Measurements from ENCODE around the gene ATP5MC3. TPM values are rescaled to one million over a fixed set of nuclear protein-coding genes. Genes with fewer than 3 reads are reported as not detected.
A peak's percentile ranks its signal among the peaks of the same experiment; 100 is the strongest.

The ATP5MC3 gene
- total RNA-seq, 1 experiment from 2014 or later = 287 TPM

- Histone ChIP-seq H3K27ac (ENCODE audit: low read length) (no peak overlapping the region), H3K4me1 (ENCODE audit: control insufficient read depth, insufficient read depth, low read length) (peaks cover 17% of the 10 kb centered on the region; the same call in 1 of the 2 replicates), H3K4me3 (ENCODE audit: low read depth in 2 of 2, low read length in 2 of 2) (no peak overlapping the region), H3K36me3 (ENCODE audit: control insufficient read depth, insufficient read depth, low read length) (no peaks in the 10 kb centered on the region), H3K27me3 (ENCODE audit: control insufficient read depth, insufficient read depth, low read length) (no peaks in the 10 kb centered on the region), H3K9me3 (ENCODE audit: control insufficient read depth, insufficient read depth, low read depth, low read length) (no peaks in the 10 kb centered on the region)
- TF ChIP-seq REST (IDR thresholded peaks at IDR 0.05; ENCODE audit: insufficient read depth in 1 of 2, low read depth in 2 of 2, low read length in 1 of 2) (no peak), TCF7L2 (IDR thresholded peaks at IDR 0.05; ENCODE audit: low read depth, low read length) (no peak), CTCF (IDR thresholded peaks at IDR 0.05) (no peak), SIN3A (IDR thresholded peaks at IDR 0.05; ENCODE audit: borderline replicate concordance, insufficient read depth, low read depth, low read length) (no peak), POLR2AphosphoS5 (IDR thresholded peaks at IDR 0.05; ENCODE audit: low read depth, low read length) (no peak)
- in situ Hi-C loops (cut with HindIII; ENCODE audit: low pct_unique_long_range_greater_than_20kb, low sequenced_read_pairs) = no loop called here
- CTCF ChIA-PET = no interaction called here
- no TSS peak for BruUV-seq (replicated peaks)
- ATAC-seq = no peak; the same call in 1 of the 2 replicates
- POLR2A ChIA-PET = no interaction called here
- DNase-seq (ENCODE audit: low read depth, low spot score) = no peak
- intact Hi-C loops (cut with micrococcal nuclease; ENCODE audit: unreplicated experiment) = no loop called here
Measured at GRCh38 chr2:175156534-175156933, 25.0 kb downstream of the ATP5MC3 start.

GRCh38 chr2:175154661-175155082, 26.8 kb downstream of the ATP5MC3 start:
- H3K4me3 ChIP-seq (ENCODE audit: low read depth in 2 of 2, low read length in 2 of 2) = no peak overlapping the region
- no peak for DNase-seq (ENCODE audit: low read depth, low spot score)
- no peaks in the 10 kb centered on the region; the same call in 1 of the 2 replicates for H3K36me3 ChIP-seq (ENCODE audit: control insufficient read depth, insufficient read depth, low read length)
- peaks cover 17% of the 10 kb centered on the region; the same call in 1 of the 2 replicates for H3K4me1 ChIP-seq (ENCODE audit: control insufficient read depth, insufficient read depth, low read length)
- intact Hi-C loops (cut with micrococcal nuclease; ENCODE audit: unreplicated experiment) = no loop called here
- in situ Hi-C loops (cut with HindIII; ENCODE audit: low pct_unique_long_range_greater_than_20kb, low sequenced_read_pairs) = no loop called here
- no peaks in the 10 kb centered on the region for H3K27me3 ChIP-seq (ENCODE audit: control insufficient read depth, insufficient read depth, low read length)
- TF ChIP-seq CTCF (IDR thresholded peaks at IDR 0.05) (no peak), TCF7L2 (IDR thresholded peaks at IDR 0.05; ENCODE audit: low read depth, low read length) (no peak), REST (IDR thresholded peaks at IDR 0.05; ENCODE audit: insufficient read depth in 1 of 2, low read depth in 2 of 2, low read length in 1 of 2) (no peak), POLR2AphosphoS5 (IDR thresholded peaks at IDR 0.05; ENCODE audit: low read depth, low read length) (no peak), SIN3A (IDR thresholded peaks at IDR 0.05; ENCODE audit: borderline replicate concordance, insufficient read depth, low read depth, low read length) (no peak)
- ATAC-seq = peak; percentile 78
- H3K27ac ChIP-seq (ENCODE audit: low read length) = no peak overlapping the region
- H3K9me3 ChIP-seq (ENCODE audit: control insufficient read depth, insufficient read depth, low read depth, low read length) = no peaks in the 10 kb centered on the region
- ChIA-PET POLR2A (no interaction called here), CTCF (no interaction called here)
- BruUV-seq (replicated peaks) = TSS peak; percentile 15
